ENCODE data around the gene HGF.

The HGF gene

GRCh38 chr7:81687062-81687461 is 82.8 kb downstream of the HGF start:
- Histone ChIP-seq H3K27me3 (ENCODE audit: insufficient read depth, poor library complexity, severe bottlenecking) (no peaks in the 10 kb centered on the region), H3K27ac (replicated peaks) (no peak overlapping the region), H3K4me3 (replicated peaks; ENCODE audit: insufficient read depth, low read length) (no peak overlapping the region)
- no peak for TF ChIP-seq GABPA (IDR thresholded peaks at IDR 0.05; ENCODE audit: low read depth)
- TF ChIP-seq CTCF (IDR thresholded peaks at IDR 0.05; ENCODE audit: insufficient read depth, low read length), result no peak
- TF ChIP-seq REST (IDR thresholded peaks at IDR 0.05; ENCODE audit: insufficient replicate concordance, low read depth), result no peak
- TF ChIP-seq POLR2AphosphoS5 (IDR thresholded peaks at IDR 0.05; ENCODE audit: low read depth), result no peak
- TF ChIP-seq SPI1 (IDR thresholded peaks at IDR 0.05; ENCODE audit: borderline replicate concordance, low read depth), result no peak
- DNase-seq (ENCODE audit: low read depth in 1 of 2, low spot score in 1 of 2), result no peak

- H3K27ac ChIP-seq (replicated peaks), result no peak overlapping the region
- no peak for TF ChIP-seq SPI1 (IDR thresholded peaks at IDR 0.05; ENCODE audit: borderline replicate concordance, low read depth)
- TF ChIP-seq REST (IDR thresholded peaks at IDR 0.05; ENCODE audit: insufficient replicate concordance, low read depth), result no peak
- TF ChIP-seq GABPA (IDR thresholded peaks at IDR 0.05; ENCODE audit: low read depth), result no peak
- no peak for TF ChIP-seq POLR2AphosphoS5 (IDR thresholded peaks at IDR 0.05; ENCODE audit: low read depth)
- no peak for TF ChIP-seq CTCF (IDR thresholded peaks at IDR 0.05; ENCODE audit: insufficient read depth, low read length)
- no peak overlapping the region for H3K4me3 ChIP-seq (replicated peaks; ENCODE audit: insufficient read depth, low read length)
- no peak for DNase-seq (ENCODE audit: low read depth in 1 of 2, low spot score in 1 of 2)
- H3K27me3 ChIP-seq (ENCODE audit: insufficient read depth, poor library complexity, severe bottlenecking), result no peaks in the 10 kb centered on the region
Measured at GRCh38 chr7:81685270-81685868, 84.5 kb downstream of the HGF start.

DNA sequence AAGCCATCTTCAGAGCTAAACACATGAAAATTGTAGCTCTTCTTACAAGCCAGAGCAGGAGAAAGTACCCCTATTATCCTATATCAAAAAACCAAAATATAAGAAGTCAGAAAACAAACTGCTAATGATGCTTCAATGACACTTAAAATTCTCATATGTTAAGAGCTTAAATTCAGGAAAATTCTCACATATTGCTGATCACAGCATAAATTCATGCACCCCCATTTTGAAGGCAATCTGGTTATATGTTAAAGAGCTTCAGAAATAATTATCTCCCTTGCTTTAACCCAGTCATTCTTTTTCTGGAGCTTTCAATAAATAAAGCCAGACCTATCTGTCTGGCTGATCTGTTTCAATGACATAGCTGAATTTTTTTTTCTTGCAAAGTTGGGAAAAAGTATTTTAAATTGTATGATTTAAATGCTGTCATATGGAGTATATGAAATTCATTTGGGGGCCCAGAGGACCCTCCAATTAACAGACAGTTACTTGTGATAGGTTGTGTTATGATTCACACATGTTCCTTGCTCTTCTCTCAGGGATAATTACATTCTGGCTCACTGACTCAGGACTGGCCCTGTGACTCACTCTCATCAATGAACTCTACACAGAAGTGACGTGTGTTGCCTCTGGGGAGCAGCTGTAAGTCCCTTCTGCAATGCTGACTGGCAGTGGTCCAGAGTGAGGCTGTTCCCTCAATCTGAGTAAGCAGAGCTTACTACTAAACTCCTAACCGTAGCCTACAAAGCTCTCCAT is 85.2 kb downstream of the HGF start:
- peak; percentile 29 to 72 for DNase-seq (ENCODE audit: low read depth in 1 of 2, low spot score in 1 of 2)
- no peak overlapping the region for H3K27ac ChIP-seq (replicated peaks)

DNA sequence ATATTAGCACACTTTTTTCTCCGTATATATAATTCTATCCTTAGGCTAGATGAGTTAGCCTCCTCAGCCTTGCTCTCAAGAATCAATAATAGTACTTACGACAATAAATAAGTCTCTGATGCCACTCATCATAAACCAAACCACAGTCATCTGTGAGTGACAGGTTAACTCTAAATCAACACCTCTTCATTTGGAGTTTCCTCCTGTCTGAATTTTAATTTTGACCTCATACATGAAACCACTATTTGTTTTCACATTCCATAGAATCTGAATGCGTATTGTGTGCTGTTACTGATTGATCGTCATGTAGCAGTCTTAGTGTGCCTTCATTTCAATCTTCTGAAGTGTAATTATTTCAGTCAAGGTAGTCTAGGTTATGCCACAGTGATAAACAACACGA is 85.8 kb downstream of the HGF start:
- H3K4me3 ChIP-seq (replicated peaks; ENCODE audit: insufficient read depth, low read length), result no peak overlapping the region
- TF ChIP-seq CTCF (IDR thresholded peaks at IDR 0.05; ENCODE audit: insufficient read depth, low read length) (no peak), GABPA (IDR thresholded peaks at IDR 0.05; ENCODE audit: low read depth) (no peak), POLR2AphosphoS5 (IDR thresholded peaks at IDR 0.05; ENCODE audit: low read depth) (no peak), SPI1 (IDR thresholded peaks at IDR 0.05; ENCODE audit: borderline replicate concordance, low read depth) (no peak), REST (IDR thresholded peaks at IDR 0.05; ENCODE audit: insufficient replicate concordance, low read depth) (no peak)
- no peak overlapping the region for H3K27ac ChIP-seq (replicated peaks)
- DNase-seq (ENCODE audit: low read depth in 1 of 2, low spot score in 1 of 2), result no peak
- H3K27me3 ChIP-seq (ENCODE audit: insufficient read depth, poor library complexity, severe bottlenecking), result no peaks in the 10 kb centered on the region

More for the DNA sequence above, 85.2 kb downstream of the HGF start:
- Histone ChIP-seq H3K27me3 (ENCODE audit: insufficient read depth, poor library complexity, severe bottlenecking) (no peaks in the 10 kb centered on the region), H3K4me3 (replicated peaks; ENCODE audit: insufficient read depth, low read length) (no peak overlapping the region)
- TF ChIP-seq POLR2AphosphoS5 (IDR thresholded peaks at IDR 0.05; ENCODE audit: low read depth), result peak; percentile 33; the same call in 1 of the 2 replicates
- TF ChIP-seq GABPA (IDR thresholded peaks at IDR 0.05; ENCODE audit: low read depth), result no peak

Measured in HL-60 (cell line).